Gastroesophageal sphincter (tissue), 3 donors: Measurements from ENCODE around the gene SFMBT2.

Experiments
- CTCF ChIP-seq, 4 experiments: fragments of 200-600 bp in 2 of 4; fragments of 450-650 bp in 2 of 4; sonication (generic) in 1 of 4; IDR thresholded peaks; one replicate each; pipeline ENCODE4 v1.5.1; 2017 to 2019; ENCODE audit warnings: antibody characterized with exemption in 4 of 4, mild to moderate bottlenecking in 2 of 4, moderate library complexity in 2 of 4
- POLR2AphosphoS5 ChIP-seq: sonication (generic); formaldehyde crosslinking; IDR thresholded peaks from one replicate; pipeline ENCODE4 v1.6.1; 2017; ENCODE audit warnings: antibody characterized with exemption

- no peak for TF ChIP-seq CTCF (IDR thresholded peaks at IDR 0.05)
- no peak for TF ChIP-seq POLR2AphosphoS5
Measured at GRCh38 chr10:7350541-7351195, 60.2 kb downstream of the SFMBT2 start.
